ENCODE data around the gene HS3ST3B1. TPM values are rescaled to one million over a fixed set of nuclear protein-coding genes. Genes with fewer than 3 reads are reported as not detected.

The HS3ST3B1 gene
- total and polyA plus RNA-seq, 2 experiments from 2014 or later: 8.1 to 17.7 TPM

DNA sequence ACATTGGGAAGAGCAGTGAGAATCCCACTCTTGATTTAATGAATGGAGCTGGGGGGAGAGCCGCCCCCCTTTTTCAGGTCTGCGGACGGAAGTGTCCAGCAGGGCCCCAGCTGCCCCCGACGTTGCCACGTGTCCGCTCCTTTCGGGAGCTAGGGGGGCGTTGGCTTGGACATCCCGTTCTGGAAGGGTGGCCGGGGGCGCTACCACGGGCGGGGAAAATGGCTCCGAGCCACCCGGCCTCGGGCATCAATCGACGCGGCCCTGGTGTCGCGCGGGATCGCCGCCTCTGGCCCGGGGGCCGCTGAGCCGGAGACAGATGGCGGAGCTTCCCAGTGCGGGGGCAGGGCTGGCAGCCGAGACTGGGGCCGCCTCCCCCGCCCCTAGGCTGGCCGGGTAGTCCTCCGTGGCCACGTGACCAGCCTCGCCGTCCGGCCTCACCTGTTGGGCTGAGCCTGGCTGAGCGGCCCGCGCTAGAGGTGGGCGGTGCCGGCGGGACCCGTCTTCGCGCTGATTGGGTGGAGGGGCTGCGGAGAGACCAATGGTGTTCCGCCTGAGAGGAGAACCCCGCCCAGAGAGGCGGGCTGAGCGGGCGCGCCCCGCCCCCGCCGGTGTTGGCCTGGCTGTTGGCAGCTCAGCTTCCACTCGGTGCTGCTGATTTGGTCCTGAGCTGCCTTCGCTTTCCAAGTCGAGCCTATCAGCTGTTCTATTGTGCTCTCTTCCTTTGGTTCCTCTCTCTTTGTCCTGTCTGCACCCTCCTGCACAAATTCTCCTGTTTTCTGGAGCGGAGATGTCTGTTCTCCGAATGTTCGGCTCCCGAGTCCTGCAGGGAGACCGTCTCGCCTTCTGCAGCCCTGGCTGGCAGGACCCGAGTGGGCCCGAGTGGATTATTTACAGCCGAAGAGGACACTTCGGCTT, 8.3 kb downstream of the HS3ST3B1 start:
- peaks cover 4% of the 10 kb centered on the region; the same call in 1 of the 2 replicates for H3F3A ChIP-seq (replicated peaks; ENCODE audit: low read depth)
- H4K20me1 ChIP-seq (replicated peaks; ENCODE audit: insufficient read depth): peaks cover 9% of the 10 kb centered on the region; the same call in 1 of the 2 replicates
- Mint-ChIP-seq H3K4me3 (peak overlapping the region; percentile 83), H3K36me3 (ENCODE audit: low read depth) (peaks cover 12% of the 10 kb centered on the region), H3K4me1 (peaks cover 71% of the 10 kb centered on the region), H3K27me3 (ENCODE audit: insufficient read depth, low read depth, poor library complexity) (peaks cover 21% of the 10 kb centered on the region), H3K27ac (peak overlapping the region; percentile 92), H3K9me3 (peaks cover under 1% of the 10 kb centered on the region; the same call in 1 of the 3 replicates)
- no peaks in the 10 kb centered on the region for H3K9me2 ChIP-seq (ENCODE audit: insufficient read depth)
- peak; percentile 95 for ATAC-seq
- no peaks in the 10 kb centered on the region for H3K36me3 ChIP-seq (ENCODE audit: insufficient read depth)
- H3K27me3 ChIP-seq (ENCODE audit: insufficient read depth): peaks cover 25% of the 10 kb centered on the region
- TF ChIP-seq POLR2AphosphoS5 (IDR thresholded peaks at IDR 0.05; ENCODE audit: low read depth): peak; percentile 93
- TF ChIP-seq, protein P1, sequence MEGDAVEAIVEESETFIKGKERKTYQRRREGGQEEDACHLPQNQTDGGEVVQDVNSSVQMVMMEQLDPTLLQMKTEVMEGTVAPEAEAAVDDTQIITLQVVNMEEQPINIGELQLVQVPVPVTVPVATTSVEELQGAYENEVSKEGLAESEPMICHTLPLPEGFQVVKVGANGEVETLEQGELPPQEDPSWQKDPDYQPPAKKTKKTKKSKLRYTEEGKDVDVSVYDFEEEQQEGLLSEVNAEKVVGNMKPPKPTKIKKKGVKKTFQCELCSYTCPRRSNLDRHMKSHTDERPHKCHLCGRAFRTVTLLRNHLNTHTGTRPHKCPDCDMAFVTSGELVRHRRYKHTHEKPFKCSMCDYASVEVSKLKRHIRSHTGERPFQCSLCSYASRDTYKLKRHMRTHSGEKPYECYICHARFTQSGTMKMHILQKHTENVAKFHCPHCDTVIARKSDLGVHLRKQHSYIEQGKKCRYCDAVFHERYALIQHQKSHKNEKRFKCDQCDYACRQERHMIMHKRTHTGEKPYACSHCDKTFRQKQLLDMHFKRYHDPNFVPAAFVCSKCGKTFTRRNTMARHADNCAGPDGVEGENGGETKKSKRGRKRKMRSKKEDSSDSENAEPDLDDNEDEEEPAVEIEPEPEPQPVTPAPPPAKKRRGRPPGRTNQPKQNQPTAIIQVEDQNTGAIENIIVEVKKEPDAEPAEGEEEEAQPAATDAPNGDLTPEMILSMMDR (conservative IDR thresholded peaks at IDR 0.05; ENCODE audit: low read depth in 2 of 2): 0 out of 4 replicates have a peak, but pooled peaks of 1 of the 2 experiments have one; percentile 14
- TF ChIP-seq EZH2phosphoT487 (IDR thresholded peaks at IDR 0.05; ENCODE audit: unreplicated experiment): no peak
- 0 out of 2 replicates have a peak overlapping the region, but pooled peaks have one; percentile 30 for H2AFZ ChIP-seq
- peak overlapping the region; percentile 80 for H3K4me3 ChIP-seq
- peaks cover 70% of the 10 kb centered on the region for H3K4me1 ChIP-seq (ENCODE audit: insufficient read depth)
- peak; percentile 98 for DNase-seq (ENCODE audit: low spot score)
- peaks cover 59% of the 10 kb centered on the region for H3K79me2 ChIP-seq (replicated peaks; ENCODE audit: insufficient read depth)
- peak overlapping the region; percentile 94 for H3K27ac ChIP-seq (ENCODE audit: low read depth)
- H3K4me2 ChIP-seq: peak overlapping the region; percentile 93

DNA sequence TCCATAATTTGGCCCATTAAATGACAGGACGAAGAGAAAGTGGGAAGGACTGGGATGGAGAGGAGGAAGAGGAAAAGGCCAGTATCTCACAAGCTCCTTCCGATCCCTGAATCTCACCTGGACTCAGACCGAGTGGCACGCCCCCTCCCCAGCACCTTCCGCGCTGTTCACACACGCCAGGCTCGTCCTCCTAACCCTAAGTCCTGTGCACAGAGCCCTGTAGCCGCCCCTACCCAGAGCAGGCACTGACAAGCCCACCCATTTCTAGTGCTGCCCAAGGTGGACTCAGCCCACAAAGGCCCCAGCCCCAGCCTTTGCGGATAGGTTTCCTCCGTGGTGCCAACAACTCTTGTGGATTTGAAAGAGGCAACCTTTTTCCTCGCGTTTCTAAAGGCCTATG, 9.2 kb downstream of the HS3ST3B1 start:
- Histone ChIP-seq H3K9me2 (ENCODE audit: insufficient read depth) (no peaks in the 10 kb centered on the region), H3K27ac (ENCODE audit: low read depth) (0 out of 2 replicates have a peak overlapping the region, but pooled peaks have one; percentile 94), H3K4me2 (peak overlapping the region; percentile 93), H4K20me1 (replicated peaks; ENCODE audit: insufficient read depth) (0 out of 2 replicates have a peak, but pooled peaks cover 5% of the 10 kb centered on the region), H3K79me2 (replicated peaks; ENCODE audit: insufficient read depth) (peaks cover 59% of the 10 kb centered on the region), H3K27me3 (ENCODE audit: insufficient read depth) (peaks cover 16% of the 10 kb centered on the region), H2AFZ (no peak overlapping the region), H3K4me1 (ENCODE audit: insufficient read depth) (peaks cover 64% of the 10 kb centered on the region), H3K4me3 (peak overlapping the region; percentile 80), H3F3A (replicated peaks; ENCODE audit: low read depth) (peaks cover 4% of the 10 kb centered on the region; the same call in 1 of the 2 replicates), H3K36me3 (ENCODE audit: insufficient read depth) (no peaks in the 10 kb centered on the region)
- DNase-seq (ENCODE audit: low spot score): no peak
- H3K4me3 Mint-ChIP-seq: peak overlapping the region; percentile 83
- H3K9me3 Mint-ChIP-seq: peaks cover 5% of the 10 kb centered on the region; the same call in 2 of the 3 replicates
- 0 out of 2 replicates have a peak overlapping the region, but pooled peaks have one; percentile 52 for H3K27ac Mint-ChIP-seq
- H3K27me3 Mint-ChIP-seq (ENCODE audit: insufficient read depth, low read depth, poor library complexity): peaks cover 12% of the 10 kb centered on the region
- TF ChIP-seq ZNF114 (CRISPR knock-in tag; IDR thresholded peaks at IDR 0.05): no peak
- peak; percentile 48 for ATAC-seq
- H3K36me3 Mint-ChIP-seq (ENCODE audit: low read depth): peaks cover 18% of the 10 kb centered on the region
- H3K4me1 Mint-ChIP-seq: peaks cover 69% of the 10 kb centered on the region

DNA sequence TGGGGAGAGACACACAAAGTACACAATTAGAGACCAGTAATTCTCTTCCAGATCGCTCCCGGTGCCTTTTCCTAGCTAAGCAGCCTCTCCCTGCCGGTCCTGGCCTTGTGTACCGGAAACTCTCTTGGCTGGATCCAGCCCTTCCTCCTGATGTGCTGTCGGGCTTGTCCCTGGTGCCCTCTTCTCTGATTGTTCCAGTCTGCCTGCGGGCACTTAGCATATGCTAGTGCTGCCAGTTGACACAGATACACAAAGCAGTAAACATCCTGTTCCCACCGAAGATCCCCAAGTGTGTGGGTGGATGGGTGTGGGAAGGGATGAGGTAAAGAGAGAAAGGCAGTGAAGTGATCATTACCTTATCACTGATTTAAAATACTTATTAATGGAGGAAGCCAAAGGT, 9.7 kb downstream of the HS3ST3B1 start:
- TF ChIP-seq NANOG (IDR thresholded peaks at IDR 0.05; ENCODE audit: borderline replicate concordance): no peak
- Mint-ChIP-seq H3K4me1 (peaks cover 64% of the 10 kb centered on the region), H3K4me3 (peak overlapping the region; percentile 83), H3K9me3 (peaks cover 5% of the 10 kb centered on the region; the same call in 2 of the 3 replicates), H3K27me3 (ENCODE audit: insufficient read depth, low read depth, poor library complexity) (peaks cover 7% of the 10 kb centered on the region), H3K27ac (no peak overlapping the region), H3K36me3 (ENCODE audit: low read depth) (peaks cover 18% of the 10 kb centered on the region)
- no peak overlapping the region for H2AFZ ChIP-seq
- no peaks in the 10 kb centered on the region for H3K36me3 ChIP-seq (ENCODE audit: insufficient read depth)
- H3F3A ChIP-seq (replicated peaks; ENCODE audit: low read depth): peaks cover 4% of the 10 kb centered on the region; the same call in 1 of the 2 replicates
- H3K9me2 ChIP-seq (ENCODE audit: insufficient read depth): no peaks in the 10 kb centered on the region
- H3K4me1 ChIP-seq (ENCODE audit: insufficient read depth): peaks cover 60% of the 10 kb centered on the region
- DNase-seq (ENCODE audit: low spot score) (no peak), ATAC-seq (no peak)
- no peak overlapping the region for H3K27ac ChIP-seq (ENCODE audit: low read depth)
- H3K27me3 ChIP-seq (ENCODE audit: insufficient read depth): peaks cover 11% of the 10 kb centered on the region
- H3K79me2 ChIP-seq (replicated peaks; ENCODE audit: insufficient read depth): peaks cover 56% of the 10 kb centered on the region
- H3K4me3 ChIP-seq: peak overlapping the region; percentile 80
- H4K20me1 ChIP-seq (replicated peaks; ENCODE audit: insufficient read depth): 0 out of 2 replicates have a peak, but pooled peaks cover 2% of the 10 kb centered on the region
- peak overlapping the region; percentile 93 for H3K4me2 ChIP-seq
